RWPE2 (cell line): ENCODE measurements around the gene CATSPER3.

Source experiments
- ATAC-seq: fragments of 200-7000 bp; cut with Tn5 transposase; 3 replicates; pipeline ENCODE4 v1.9.1; 2021; ENCODE audit warnings: low read depth
- DNase-seq: peaks from one replicate; pipeline ENCODE4 v3.0.0-alpha.2; 2020; ENCODE audit warnings: low spot score
- H3K27ac ChIP-seq: fragments of 450-650 bp; 2 replicates; pipeline ENCODE4 v1.5.1; 2017; ENCODE audit warnings: mild to moderate bottlenecking; ENCODE audit not compliant: poor library complexity, severe bottlenecking
- H3K27me3 ChIP-seq: fragments of 250-450 bp; sonication (Bioruptor Pico); 2 replicates; pipeline ENCODE4 v1.5.1; 2021; ENCODE audit warnings: mild to moderate bottlenecking, moderate library complexity; ENCODE audit not compliant: insufficient read depth, poor library complexity, severe bottlenecking
- H3K36me3 ChIP-seq: fragments of 250-450 bp; sonication (Bioruptor Pico); 2 replicates; pipeline ENCODE4 v1.5.1; 2020; ENCODE audit warnings: low read depth, mild to moderate bottlenecking, moderate library complexity
- H3K4me1 ChIP-seq: fragments of 250-450 bp; sonication (Bioruptor Pico); 2 replicates; pipeline ENCODE4 v1.5.1; 2021; ENCODE audit warnings: mild to moderate bottlenecking, moderate library complexity; ENCODE audit not compliant: insufficient read depth, poor library complexity, severe bottlenecking
- H3K4me3 ChIP-seq: fragments of 250-450 bp; sonication (Bioruptor Pico); 2 replicates; pipeline ENCODE4 v1.5.1; 2021; ENCODE audit warnings: mild to moderate bottlenecking, moderate library complexity; ENCODE audit not compliant: severe bottlenecking
- H3K9me3 ChIP-seq: fragments of 250-450 bp; sonication (Bioruptor Pico); 2 replicates; pipeline ENCODE4 v1.5.1; 2021; ENCODE audit warnings: mild to moderate bottlenecking, moderate library complexity; ENCODE audit not compliant: severe bottlenecking
- TF ChIP-seq, protein P1 (sequence below): fragments of 450-650 bp; IDR thresholded peaks from one replicate; pipeline ENCODE4 v1.5.1; 2017; ENCODE audit warnings: mild to moderate bottlenecking, moderate library complexity; ENCODE audit not compliant: poor library complexity, severe bottlenecking

CATSPER3 gene

DNA sequence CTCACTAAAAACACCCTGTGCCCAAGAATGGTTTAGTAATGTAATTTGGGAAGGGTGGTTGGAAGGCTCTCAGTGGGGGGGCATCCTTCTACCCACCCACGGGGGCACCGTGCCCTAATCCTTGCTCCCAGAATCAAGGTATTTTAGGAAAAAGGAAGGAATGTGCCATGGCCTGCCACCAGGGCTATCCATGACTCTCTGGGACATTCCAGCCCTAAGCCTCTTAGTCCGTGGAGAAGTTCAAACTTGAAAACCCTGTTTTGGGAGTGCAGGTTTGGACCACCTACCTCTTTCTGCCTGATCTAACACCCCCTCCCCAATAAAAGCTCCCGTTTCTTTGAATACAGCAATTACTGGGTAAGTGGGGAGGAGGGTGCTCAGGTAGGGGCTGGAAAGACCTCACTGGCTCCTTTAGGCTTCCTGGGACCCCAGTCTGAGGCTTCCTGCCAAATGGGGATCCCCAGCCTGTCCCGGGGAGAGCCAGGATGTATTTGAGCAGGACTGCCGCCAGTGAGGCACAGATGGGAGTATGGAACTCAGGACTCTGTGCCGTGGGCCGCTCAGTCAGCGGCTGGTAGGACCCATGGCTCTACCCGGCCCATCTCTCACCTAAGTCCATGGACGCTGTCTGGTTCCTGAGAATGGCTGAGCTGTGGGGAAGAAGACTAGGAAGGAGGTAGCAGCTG, 70.0 kb downstream of the CATSPER3 start:
- ATAC-seq (no peak), DNase-seq (no peak)
- Histone ChIP-seq H3K27ac (no peak overlapping the region), H3K4me3 (no peak overlapping the region), H3K36me3 (peaks cover 3% of the 10 kb centered on the region), H3K27me3 (peaks cover 11% of the 10 kb centered on the region), H3K4me1 (peaks cover 6% of the 10 kb centered on the region), H3K9me3 (no peaks in the 10 kb centered on the region)
- TF ChIP-seq, protein P1, sequence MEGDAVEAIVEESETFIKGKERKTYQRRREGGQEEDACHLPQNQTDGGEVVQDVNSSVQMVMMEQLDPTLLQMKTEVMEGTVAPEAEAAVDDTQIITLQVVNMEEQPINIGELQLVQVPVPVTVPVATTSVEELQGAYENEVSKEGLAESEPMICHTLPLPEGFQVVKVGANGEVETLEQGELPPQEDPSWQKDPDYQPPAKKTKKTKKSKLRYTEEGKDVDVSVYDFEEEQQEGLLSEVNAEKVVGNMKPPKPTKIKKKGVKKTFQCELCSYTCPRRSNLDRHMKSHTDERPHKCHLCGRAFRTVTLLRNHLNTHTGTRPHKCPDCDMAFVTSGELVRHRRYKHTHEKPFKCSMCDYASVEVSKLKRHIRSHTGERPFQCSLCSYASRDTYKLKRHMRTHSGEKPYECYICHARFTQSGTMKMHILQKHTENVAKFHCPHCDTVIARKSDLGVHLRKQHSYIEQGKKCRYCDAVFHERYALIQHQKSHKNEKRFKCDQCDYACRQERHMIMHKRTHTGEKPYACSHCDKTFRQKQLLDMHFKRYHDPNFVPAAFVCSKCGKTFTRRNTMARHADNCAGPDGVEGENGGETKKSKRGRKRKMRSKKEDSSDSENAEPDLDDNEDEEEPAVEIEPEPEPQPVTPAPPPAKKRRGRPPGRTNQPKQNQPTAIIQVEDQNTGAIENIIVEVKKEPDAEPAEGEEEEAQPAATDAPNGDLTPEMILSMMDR, result no peak

DNA sequence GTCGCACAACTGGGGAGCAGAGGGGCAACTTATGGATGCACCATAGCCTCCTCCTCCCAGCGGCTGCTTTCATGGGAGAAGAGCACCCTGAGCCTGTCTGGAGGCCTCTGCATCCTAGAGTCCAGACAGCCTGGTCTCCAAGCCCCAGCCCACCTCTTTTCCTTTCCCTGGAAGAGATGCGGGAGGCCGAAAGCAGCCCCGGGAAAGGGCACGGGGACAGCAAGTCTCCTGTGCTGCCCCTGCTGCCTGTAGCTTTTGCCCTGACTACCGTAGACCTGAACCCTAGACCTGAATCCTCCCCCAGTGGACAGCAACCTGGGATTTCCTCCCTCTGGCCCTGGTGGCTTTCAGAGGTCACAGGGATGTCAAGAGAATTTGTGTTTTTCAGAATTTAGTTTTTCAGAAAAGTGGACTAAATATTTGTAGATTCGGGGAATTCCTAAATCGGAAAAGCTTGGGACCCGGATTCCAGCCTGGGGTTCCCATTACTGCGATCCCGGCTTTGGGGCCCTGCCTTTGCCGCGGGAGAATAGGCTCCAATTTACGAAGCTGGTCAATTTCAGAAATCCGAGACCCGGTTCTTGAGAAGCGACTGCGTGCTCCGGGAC, 70.6 kb downstream of the CATSPER3 start:
- peaks cover 6% of the 10 kb centered on the region for H3K4me1 ChIP-seq
- no peak for ATAC-seq
- peaks cover 11% of the 10 kb centered on the region for H3K27me3 ChIP-seq

DNA sequence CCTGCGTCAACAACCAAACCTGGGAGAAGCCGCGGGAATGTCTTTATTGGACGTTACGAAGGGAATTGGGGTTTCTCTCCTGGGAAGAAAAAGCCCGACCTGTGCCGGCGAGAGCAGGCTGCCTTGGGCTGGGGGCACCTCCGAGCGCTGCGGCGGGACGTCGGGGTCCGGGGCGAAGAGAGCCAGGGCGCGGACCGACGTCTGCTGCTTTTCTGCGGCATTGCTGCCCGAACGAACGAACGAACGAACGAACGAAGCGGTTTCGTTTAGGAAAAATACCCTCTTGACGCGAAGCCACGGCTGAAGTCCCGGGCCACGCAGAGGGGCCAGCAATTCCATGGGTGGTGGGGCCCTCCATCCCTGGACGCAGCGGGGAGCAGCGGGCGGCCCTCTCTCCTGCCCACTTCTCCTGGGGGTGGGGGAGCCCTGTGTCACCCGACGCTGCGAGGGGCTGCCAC, 71.1 kb downstream of the CATSPER3 start:
- TF ChIP-seq, protein P1, result no peak
- Histone ChIP-seq H3K36me3 (no peaks in the 10 kb centered on the region), H3K27me3 (peaks cover 11% of the 10 kb centered on the region), H3K9me3 (no peaks in the 10 kb centered on the region), H3K4me1 (peaks cover 6% of the 10 kb centered on the region), H3K27ac (no peak overlapping the region), H3K4me3 (peak overlapping the region; percentile 33)
- DNase-seq, result no peak
- no peak for ATAC-seq

More for the DNA sequence above, 70.6 kb downstream of the CATSPER3 start:
- TF ChIP-seq, protein P1, result no peak
- Histone ChIP-seq H3K36me3 (no peaks in the 10 kb centered on the region), H3K9me3 (no peaks in the 10 kb centered on the region), H3K4me3 (no peak overlapping the region), H3K27ac (no peak overlapping the region)
- DNase-seq, result no peak

DNA sequence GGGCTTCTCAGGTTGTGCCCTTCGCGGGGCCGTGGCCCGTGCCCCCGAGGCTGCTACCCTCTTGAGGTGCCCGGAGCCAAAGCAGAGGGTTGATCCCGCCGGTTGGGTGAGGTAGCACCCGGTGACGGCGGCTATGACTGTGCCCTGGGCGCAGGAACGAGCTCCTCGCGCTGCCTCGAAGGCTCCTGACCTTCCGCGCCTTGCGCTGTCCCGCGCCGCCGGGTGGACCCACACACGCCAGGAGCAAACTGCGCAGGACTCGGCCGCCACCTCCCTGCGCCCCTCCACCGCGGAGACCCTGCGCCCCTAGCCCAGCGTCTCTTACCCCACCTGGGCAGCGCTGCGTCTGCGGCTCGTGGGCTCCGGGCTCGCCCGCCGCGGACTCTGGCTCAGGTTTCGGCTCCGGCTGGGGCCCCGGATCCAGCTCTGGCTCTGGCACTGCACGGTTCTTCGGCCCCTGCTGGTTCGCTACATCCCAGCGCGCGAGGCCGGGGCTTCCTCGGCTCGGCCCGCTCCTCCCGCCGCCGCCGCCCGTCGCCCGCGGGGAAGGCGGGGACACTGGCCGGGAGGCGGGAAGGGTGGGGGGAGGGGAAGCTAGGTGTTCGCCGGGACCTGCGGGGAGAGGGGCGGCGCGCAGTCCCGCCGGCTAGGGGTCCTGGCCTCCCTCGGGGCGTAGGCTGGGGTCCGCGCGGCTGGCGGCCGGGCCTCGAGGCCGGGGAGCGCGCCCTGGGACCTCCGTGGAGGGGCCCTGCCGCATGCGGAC, 71.7 kb downstream of the CATSPER3 start:
- Histone ChIP-seq H3K4me3 (peak overlapping the region; percentile 33), H3K4me1 (peaks cover 5% of the 10 kb centered on the region), H3K36me3 (no peaks in the 10 kb centered on the region), H3K27ac (no peak overlapping the region), H3K9me3 (no peaks in the 10 kb centered on the region), H3K27me3 (peaks cover 11% of the 10 kb centered on the region)
- ATAC-seq (peak; percentile 56), DNase-seq (no peak)
- TF ChIP-seq, protein P1, result no peak

DNA sequence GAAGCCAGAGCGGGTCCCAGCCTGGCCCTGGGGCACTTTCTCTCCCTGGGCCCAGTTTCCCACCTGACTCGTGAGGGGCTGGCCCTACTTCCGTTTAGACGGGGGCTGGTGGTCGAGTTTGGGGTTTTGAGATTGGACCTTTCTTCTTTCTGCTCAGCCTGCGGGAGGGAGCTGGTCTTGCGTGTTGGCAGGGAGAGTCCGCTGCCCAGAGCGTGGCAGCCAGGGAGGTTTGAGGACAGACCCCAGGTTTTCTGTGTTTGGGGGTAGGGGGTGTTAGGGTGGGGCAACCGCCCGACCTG, 72.3 kb downstream of the CATSPER3 start:
- DNase-seq (no peak), ATAC-seq (no peak)
- H3K9me3 ChIP-seq, result no peaks in the 10 kb centered on the region
- H3K27me3 ChIP-seq, result peaks cover 11% of the 10 kb centered on the region
- H3K27ac ChIP-seq, result no peak overlapping the region
- H3K36me3 ChIP-seq, result no peaks in the 10 kb centered on the region
- peak overlapping the region; percentile 33 for H3K4me3 ChIP-seq
- no peaks in the 10 kb centered on the region for H3K4me1 ChIP-seq
- TF ChIP-seq, protein P1, result no peak
